MV-4-11 (cell line): ENCODE results near the gene MIA2.
A peak's percentile ranks its signal among the peaks of the same experiment; 100 is the strongest.
"Not testable (repeated sequence)": the region's sequence is repeated elsewhere in the genome, so short reads cannot be mapped to it uniquely, and the experiment has no call there.

Experiments used
- DNase-seq: peaks from one replicate; lab custom pipeline; 2025; lab: John Stamatoyannopoulos, UW

MIA2 gene

GRCh38 chr14:39341126-39341525, 107.4 kb downstream of the MIA2 start:
- not testable (repeated sequence) for DNase-seq

GRCh38 chr14:39342768-39343167, 109.1 kb downstream of the MIA2 start:
- no peak for DNase-seq

GRCh38 chr14:39343614-39344013, 109.9 kb downstream of the MIA2 start:
- DNase-seq: no peak

- DNase-seq: no peak
These were observed 117.2 kb downstream of the MIA2 start for GRCh38 chr14:39350866-39351265.

GRCh38 chr14:39351708-39352107, 118.0 kb downstream of the MIA2 start:
- DNase-seq: no peak

GRCh38 chr14:39359069-39359468, 125.4 kb downstream of the MIA2 start:
- not testable (repeated sequence) for DNase-seq

- DNase-seq: no peak
These were observed 126.6 kb downstream of the MIA2 start for GRCh38 chr14:39360316-39360715.

GRCh38 chr14:39361556-39361955, 127.8 kb downstream of the MIA2 start:
- not testable (repeated sequence) for DNase-seq

- no peak for DNase-seq
These were observed 130.8 kb downstream of the MIA2 start for GRCh38 chr14:39364509-39364908.

- no peak for DNase-seq
These were observed 131.6 kb downstream of the MIA2 start for GRCh38 chr14:39365354-39365753.

- DNase-seq: no peak
These were observed 133.0 kb downstream of the MIA2 start for GRCh38 chr14:39366460-39367386.

- no peak for DNase-seq
These were observed 133.7 kb downstream of the MIA2 start for GRCh38 chr14:39367387-39367751.

- peak; percentile 31 for DNase-seq
These were observed 134.7 kb downstream of the MIA2 start for GRCh38 chr14:39368261-39368959.

- DNase-seq: no peak
These were observed 135.3 kb downstream of the MIA2 start for GRCh38 chr14:39369029-39369428.

GRCh38 chr14:39370415-39370814, 136.7 kb downstream of the MIA2 start:
- no peak for DNase-seq

GRCh38 chr14:39372656-39373055, 138.9 kb downstream of the MIA2 start:
- no peak for DNase-seq

GRCh38 chr14:39374851-39375250, 141.1 kb downstream of the MIA2 start:
- DNase-seq: no peak

- DNase-seq: no peak
These were observed 143.1 kb downstream of the MIA2 start for GRCh38 chr14:39376667-39377403.

GRCh38 chr14:39381366-39381765, 147.7 kb downstream of the MIA2 start:
- no peak for DNase-seq

GRCh38 chr14:39382463-39382862, 148.7 kb downstream of the MIA2 start:
- DNase-seq: no peak

- no peak for DNase-seq
These were observed 149.4 kb downstream of the MIA2 start for GRCh38 chr14:39383026-39383660.

GRCh38 chr14:39383741-39384140, 150.0 kb downstream of the MIA2 start:
- DNase-seq: no peak
